ENCODE measurements around the gene POLE2. TPM values are rescaled to one million over a fixed set of nuclear protein-coding genes. Genes with fewer than 3 reads are reported as not detected.

The POLE2 gene
- total and polyA plus RNA-seq, 2 of the 13 experiments (the other 11 are each of a cell fraction or from before 2014, with no cell fraction given) = 16.6 to 37.0 TPM

- FAIRE-seq = no peak
- peaks cover 55% of the 10 kb centered on the region for H3K4me1 ChIP-seq (ENCODE audit: insufficient read depth, low read length)
- H3K9me3 ChIP-seq (ENCODE audit: low read length) = no peaks in the 10 kb centered on the region
- intact Hi-C loops (cut with micrococcal nuclease; ENCODE audit: unreplicated experiment) (no loop called here), in situ Hi-C loops (cut with HindIII; ENCODE audit: extremely low pct_ligation_motif_present, low pct_unique_long_range_greater_than_20kb) (loop anchor here (10.0 kb wide), 1 partner anchor 198 kb away; no protein-coding TSS in a partner anchor)
- no peak overlapping the region for H3K27ac ChIP-seq (ENCODE audit: extremely low read length, insufficient read depth, low read length)
- no peak overlapping the region for H3K9ac ChIP-seq (ENCODE audit: insufficient read depth, low read depth, low read length)
- ATAC-seq = no peak
- H3K4me2 ChIP-seq (ENCODE audit: low read depth, low read length) = peak overlapping the region; percentile 36; the same call in 1 of the 2 replicates
- POLR2A ChIA-PET = interaction anchor here (1.1 to 2.2 kb wide), 2 partner anchors 16 to 133 kb away, joined by 4 to 10 read pairs; partner anchors contain the start of genes MGAT2 and RPL36AL
- H3K36me3 ChIP-seq (replicated peaks in 1 of 2; ENCODE audit: control insufficient read depth in 1 of 2, insufficient read depth in 2 of 2, low read length in 2 of 2) = peaks cover 0 to 8% of the 10 kb centered on the region in 2 experiments; a peak in 2 of 5 replicates
- DNase-seq (ENCODE audit: low spot score) = no peak
- no peak overlapping the region for H3K4me3 ChIP-seq (replicated peaks in 1 of 3; ENCODE audit: insufficient read depth in 1 of 3, low read depth in 2 of 3, low read length in 3 of 3)
- H2AFZ ChIP-seq (ENCODE audit: low read length) = no peak overlapping the region
- no peaks in the 10 kb centered on the region; a peak in 1 of 5 replicates for H3K27me3 ChIP-seq (ENCODE audit: control insufficient read depth in 1 of 2, insufficient read depth in 2 of 2, low read length in 2 of 2)
- CTCF ChIA-PET (ENCODE audit: low intra/inter-chr PET ratio, low total read pairs) = no interaction called here
- WGBS (ENCODE audit: low lambda C conversion rate) = 100% methylated on average over 1 of the region's 1 CpG
- H4K20me1 ChIP-seq (ENCODE audit: insufficient read depth, low read length) = no peaks in the 10 kb centered on the region
- BruUV-seq (replicated peaks) = no TSS peak
- no peak for TF ChIP-seq HNF4G (IDR thresholded peaks at IDR 0.05; ENCODE audit: borderline replicate concordance, low read depth, low read length)
- TF ChIP-seq HNF4G (CRISPR knock-in tag; IDR thresholded peaks at IDR 0.05; ENCODE audit: borderline replicate concordance, low read depth) = no peak
- 0 out of 2 replicates have a peak, but pooled peaks have one; percentile 8 for TF ChIP-seq POLR2G (IDR thresholded peaks at IDR 0.05; ENCODE audit: low read depth, low read length)
- peaks cover 53% of the 10 kb centered on the region for H3K79me2 ChIP-seq (ENCODE audit: insufficient read depth, low read length)
Observed at GRCh38 chr14:49636866-49637265, 51.1 kb downstream of the POLE2 start.

DNA sequence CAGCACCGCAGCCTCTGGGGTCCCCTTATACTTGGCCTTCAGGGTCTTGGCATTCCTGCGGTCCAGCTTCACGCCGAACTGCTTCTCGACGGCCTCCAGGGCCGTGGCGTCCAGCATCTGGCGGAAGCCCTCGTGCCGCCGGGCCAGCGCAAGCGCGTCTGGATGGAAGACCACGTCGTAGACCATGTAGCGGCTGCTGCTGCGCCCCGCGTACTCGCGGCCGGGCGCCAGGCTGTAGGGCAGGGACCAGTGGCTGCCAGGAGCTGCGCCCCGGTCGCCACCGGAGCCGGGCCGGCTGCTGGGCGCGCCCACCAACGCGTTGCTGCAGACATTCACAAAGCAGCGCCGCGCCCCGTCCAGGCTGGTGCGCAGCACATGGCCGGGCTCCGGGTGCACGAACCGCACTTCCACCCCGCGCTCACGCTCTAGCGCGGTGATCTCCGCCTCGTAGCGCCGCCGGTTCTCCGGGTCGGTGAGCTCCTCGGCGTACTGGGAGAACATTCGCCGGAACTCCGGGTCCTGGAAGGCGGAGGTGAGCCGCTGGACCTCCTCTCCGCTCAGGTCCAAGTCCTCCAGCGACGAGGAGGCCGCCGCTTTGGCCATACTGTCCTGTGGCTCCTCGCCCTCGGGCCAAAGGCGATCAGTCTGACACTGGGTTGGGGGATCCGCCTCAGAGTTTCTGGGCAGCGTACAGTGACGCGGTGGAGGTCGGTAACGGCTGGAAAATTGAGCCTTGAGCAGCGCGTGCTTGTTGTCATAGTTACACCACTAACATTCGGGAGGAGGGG, 53.3 kb downstream of the POLE2 start, which contains the start of gene DNAAF2:
DNAAF2 (minus strand) TSS at position 698 of the 788 bp plus-strand sequence; CDS start at position 603, 95 bp downstream.
- ChIA-PET POLR2A (interaction anchor here (0.8 to 4.0 kb wide), 21 partner anchors 8 to 369 kb away, joined by 3 to 76 read pairs (median 6); partner anchors contain the start of genes KLHDC1, KLHDC2, LRR1 and MGAT2), CTCF (ENCODE audit: low intra/inter-chr PET ratio, low total read pairs) (interaction anchor here (1.3 to 2.2 kb wide), 2 partner anchors 14 to 195 kb away, joined by 3 to 11 read pairs; partner anchors contain the start of genes MGAT2 and RPL36AL)
- H3K27ac ChIP-seq (ENCODE audit: extremely low read length, insufficient read depth, low read length) = peak within 1 kb of the TSS; percentile 93
- peaks cover 1 to 8% of the 10 kb centered on the region in 2 experiments; a peak in 3 of 5 replicates for H3K36me3 ChIP-seq (replicated peaks in 1 of 2; ENCODE audit: control insufficient read depth in 1 of 2, insufficient read depth in 2 of 2, low read length in 2 of 2)
- TSS peak; percentile 45 for BruUV-seq (replicated peaks)
- DNase-seq (ENCODE audit: low spot score) = peak; percentile 76
- H3K9ac ChIP-seq (ENCODE audit: insufficient read depth, low read depth, low read length) = peak within 1 kb of the TSS; percentile 94
- peaks cover 69% of the 10 kb centered on the region for H3K79me2 ChIP-seq (ENCODE audit: insufficient read depth, low read length)
- no peaks in the 10 kb centered on the region for H3K9me3 ChIP-seq (ENCODE audit: low read length)
- intact Hi-C loops (cut with micrococcal nuclease; ENCODE audit: unreplicated experiment) = loop anchor here (1.0 kb wide), 5 partner anchors 36 to 218 kb away; partner anchors contain the start of genes KLHDC2, LRR1 and NEMF
- H3K4me2 ChIP-seq (ENCODE audit: low read depth, low read length) = peak within 1 kb of the TSS; percentile 82
- peaks cover 51% of the 10 kb centered on the region for H3K4me1 ChIP-seq (ENCODE audit: insufficient read depth, low read length)
- ATAC-seq = peak; percentile 61
- 0% methylated on average over 2 of the region's 80 CpGs for WGBS (ENCODE audit: low lambda C conversion rate)
- no peak within 1 kb of the TSS for H2AFZ ChIP-seq (ENCODE audit: low read length)
- no peaks in the 10 kb centered on the region; a peak in 1 of 5 replicates for H3K27me3 ChIP-seq (ENCODE audit: control insufficient read depth in 1 of 2, insufficient read depth in 2 of 2, low read length in 2 of 2)
- H3K4me3 ChIP-seq (replicated peaks in 1 of 3; ENCODE audit: insufficient read depth in 1 of 3, low read depth in 2 of 3, low read length in 3 of 3) = peak within 1 kb of the TSS; percentile 87 to 99 (median 96)
- in situ Hi-C loops (cut with HindIII; ENCODE audit: extremely low pct_ligation_motif_present, low pct_unique_long_range_greater_than_20kb) = loop anchor here (5.0 to 10.0 kb wide), 2 partner anchors 133 to 200 kb away; partner anchors contain the start of gene KLHDC2
- no peak for FAIRE-seq
- 0 out of 2 replicates have a peak, but pooled peaks cover 6% of the 10 kb centered on the region for H4K20me1 ChIP-seq (ENCODE audit: insufficient read depth, low read length)
- no peak for TF ChIP-seq GZF1 (CRISPR knock-in tag; IDR thresholded peaks at IDR 0.05)
- TF ChIP-seq KDM6A (CRISPR knock-in tag; IDR thresholded peaks at IDR 0.05; ENCODE audit: low read depth) = no peak
- TF ChIP-seq AGO2 (optimal IDR thresholded peaks at IDR 0.05; ENCODE audit: low read depth, low read length) = peak; percentile 89
- TF ChIP-seq ZNF317 (CRISPR knock-in tag; IDR thresholded peaks at IDR 0.05) = peak; percentile 62; the same call in 1 of the 2 replicates
- TF ChIP-seq FOXM1 (CRISPR knock-in tag; IDR thresholded peaks at IDR 0.05) = no peak
- 0 out of 2 replicates have a peak, but pooled peaks have one; percentile 16 for TF ChIP-seq NAIF1 (CRISPR knock-in tag; IDR thresholded peaks at IDR 0.05; ENCODE audit: borderline replicate concordance)
- TF ChIP-seq, protein P1, sequence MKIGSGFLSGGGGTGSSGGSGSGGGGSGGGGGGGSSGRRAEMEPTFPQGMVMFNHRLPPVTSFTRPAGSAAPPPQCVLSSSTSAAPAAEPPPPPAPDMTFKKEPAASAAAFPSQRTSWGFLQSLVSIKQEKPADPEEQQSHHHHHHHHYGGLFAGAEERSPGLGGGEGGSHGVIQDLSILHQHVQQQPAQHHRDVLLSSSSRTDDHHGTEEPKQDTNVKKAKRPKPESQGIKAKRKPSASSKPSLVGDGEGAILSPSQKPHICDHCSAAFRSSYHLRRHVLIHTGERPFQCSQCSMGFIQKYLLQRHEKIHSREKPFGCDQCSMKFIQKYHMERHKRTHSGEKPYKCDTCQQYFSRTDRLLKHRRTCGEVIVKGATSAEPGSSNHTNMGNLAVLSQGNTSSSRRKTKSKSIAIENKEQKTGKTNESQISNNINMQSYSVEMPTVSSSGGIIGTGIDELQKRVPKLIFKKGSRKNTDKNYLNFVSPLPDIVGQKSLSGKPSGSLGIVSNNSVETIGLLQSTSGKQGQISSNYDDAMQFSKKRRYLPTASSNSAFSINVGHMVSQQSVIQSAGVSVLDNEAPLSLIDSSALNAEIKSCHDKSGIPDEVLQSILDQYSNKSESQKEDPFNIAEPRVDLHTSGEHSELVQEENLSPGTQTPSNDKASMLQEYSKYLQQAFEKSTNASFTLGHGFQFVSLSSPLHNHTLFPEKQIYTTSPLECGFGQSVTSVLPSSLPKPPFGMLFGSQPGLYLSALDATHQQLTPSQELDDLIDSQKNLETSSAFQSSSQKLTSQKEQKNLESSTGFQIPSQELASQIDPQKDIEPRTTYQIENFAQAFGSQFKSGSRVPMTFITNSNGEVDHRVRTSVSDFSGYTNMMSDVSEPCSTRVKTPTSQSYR (CRISPR knock-in tag; IDR thresholded peaks at IDR 0.05; ENCODE audit: borderline replicate concordance) = no peak
- no peak for TF ChIP-seq AKAP8 (CRISPR knock-in tag; IDR thresholded peaks at IDR 0.05)
- TF ChIP-seq ZNF552 (CRISPR knock-in tag; IDR thresholded peaks at IDR 0.05; ENCODE audit: borderline replicate concordance) = peak; percentile 55
- TF ChIP-seq YY1 (IDR thresholded peaks at IDR 0.05; ENCODE audit: insufficient read depth, insufficient replicate concordance, low read depth, low read length) = peak; percentile 10
